GM19452 (cell line): ENCODE results near the gene CDH8.
"Not testable (repeated sequence)": the region's sequence is repeated elsewhere in the genome, so short reads cannot be mapped to it uniquely, and the experiment has no call there.

Experiments used
- ATAC-seq: cut with Tn5 transposase; IDR thresholded peaks from one replicate; pipeline ENCODE4 v1.9.1; 2021; ENCODE audit not compliant: unreplicated experiment

The CDH8 gene

GRCh38 chr16:61797296-61797795, 238.9 kb downstream of the CDH8 start:
- no peak for ATAC-seq

GRCh38 chr16:61792194-61792909, 243.9 kb downstream of the CDH8 start:
- ATAC-seq, result no peak

- no peak for ATAC-seq
Measured at GRCh38 chr16:61791464-61791863, 244.8 kb downstream of the CDH8 start.

- not testable (repeated sequence) for ATAC-seq
Measured at GRCh38 chr16:61781855-61782254, 254.4 kb downstream of the CDH8 start.

DNA sequence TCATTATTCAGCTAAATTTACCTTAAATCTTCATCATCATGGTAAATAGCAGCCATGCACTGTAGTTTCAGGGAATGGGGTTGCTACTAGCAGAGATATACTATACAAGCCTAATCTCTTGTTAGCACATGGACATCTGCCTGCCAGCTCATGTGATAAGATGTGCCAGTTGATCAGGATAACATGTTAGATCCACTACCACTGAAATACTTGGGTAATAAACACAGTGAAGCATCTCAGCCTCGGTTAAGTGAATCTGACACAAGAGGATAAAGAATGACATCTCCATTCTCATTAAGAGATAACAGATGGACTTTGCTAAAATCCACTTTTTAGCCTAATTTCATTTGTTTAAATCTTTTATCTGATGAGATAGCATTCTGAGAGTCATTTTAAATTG, 256.1 kb downstream of the CDH8 start:
- no peak for ATAC-seq

DNA sequence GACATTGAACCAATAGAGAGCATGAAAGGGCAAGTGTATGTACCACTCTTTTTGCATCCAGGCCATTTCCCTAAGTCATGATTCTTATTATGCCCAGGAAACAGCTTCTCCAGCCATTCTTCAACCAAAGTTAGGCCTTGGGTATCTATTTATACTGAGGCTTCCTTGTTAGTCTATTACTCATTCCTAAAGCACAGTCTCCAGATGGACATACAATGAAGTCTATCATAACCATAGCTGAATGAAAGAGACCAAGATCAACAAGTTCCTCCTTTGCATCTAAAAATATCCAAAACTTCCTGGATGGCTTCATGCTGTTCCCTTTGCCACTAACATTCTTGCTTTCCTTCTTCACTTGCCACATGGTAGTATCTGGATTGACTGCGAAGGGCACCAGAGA, 265.9 kb downstream of the CDH8 start:
- no peak for ATAC-seq

GRCh38 chr16:61763991-61764390, 272.2 kb downstream of the CDH8 start:
- ATAC-seq, result no peak

DNA sequence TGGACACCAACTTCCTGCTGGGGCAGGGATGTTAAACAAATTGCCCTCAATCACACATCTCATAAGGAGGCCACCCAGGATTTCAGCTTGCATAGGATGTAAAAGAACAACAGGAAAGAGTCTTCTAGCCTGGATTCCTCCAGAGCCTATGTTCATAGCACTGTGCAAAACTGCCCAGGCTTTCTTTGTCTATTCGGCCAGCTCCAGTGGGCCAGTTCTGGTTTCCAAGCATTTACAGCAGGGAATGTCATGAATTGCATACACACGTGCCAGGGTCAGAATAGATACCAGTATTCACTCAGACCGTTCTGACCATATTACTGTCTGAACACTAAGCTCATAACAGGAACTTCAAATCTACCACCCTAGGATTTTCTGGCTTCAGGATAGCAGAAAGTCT, 273.2 kb downstream of the CDH8 start:
- no peak for ATAC-seq

- ATAC-seq, result no peak
Measured at GRCh38 chr16:61730997-61731396, 305.2 kb downstream of the CDH8 start.

- no peak for ATAC-seq
Measured at GRCh38 chr16:61726701-61727100, 309.5 kb downstream of the CDH8 start.

- ATAC-seq, result no peak
Measured at GRCh38 chr16:61726125-61726524, 310.1 kb downstream of the CDH8 start.

GRCh38 chr16:61721544-61721943, 314.7 kb downstream of the CDH8 start:
- no peak for ATAC-seq

DNA sequence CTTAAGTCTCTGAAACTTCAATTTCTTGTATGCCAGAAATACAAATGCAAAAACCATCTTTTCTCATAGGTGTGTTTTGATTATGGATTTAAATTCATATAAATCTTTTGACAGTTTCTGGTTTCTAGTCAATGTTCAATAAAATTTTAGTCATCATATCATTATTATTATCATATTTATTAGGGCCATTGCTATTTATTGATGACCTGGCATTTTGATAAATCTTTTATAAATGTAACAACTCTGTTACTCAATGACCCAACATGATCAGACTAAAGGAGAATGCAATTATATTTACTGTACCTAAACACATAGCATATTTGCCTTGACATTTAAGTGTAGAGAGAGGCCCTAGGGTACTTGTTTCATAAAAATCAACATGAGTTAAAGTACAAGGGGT, 320.8 kb downstream of the CDH8 start:
- ATAC-seq, result no peak

- ATAC-seq, result no peak
Measured at GRCh38 chr16:61713787-61714186, 322.5 kb downstream of the CDH8 start.

DNA sequence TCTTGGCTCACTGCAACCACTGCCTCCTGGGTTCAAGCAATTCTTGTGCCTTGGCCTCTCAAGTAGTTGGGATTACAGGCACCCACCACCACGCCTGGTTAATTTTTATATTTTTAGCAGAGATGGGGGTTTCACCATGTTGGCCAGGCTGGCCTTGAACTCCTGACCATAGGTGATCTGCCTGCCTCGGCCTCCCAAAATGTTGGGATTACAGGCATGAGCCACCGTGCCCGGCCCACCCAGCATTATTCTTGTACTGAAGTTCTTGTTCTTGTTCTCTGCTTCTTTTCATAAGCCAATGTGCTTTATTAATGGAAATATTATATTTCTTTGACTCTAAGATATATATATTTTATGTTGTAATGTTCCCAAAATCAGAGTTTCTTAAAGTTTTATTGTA, 336.6 kb downstream of the CDH8 start:
- ATAC-seq, result not testable (repeated sequence)

DNA sequence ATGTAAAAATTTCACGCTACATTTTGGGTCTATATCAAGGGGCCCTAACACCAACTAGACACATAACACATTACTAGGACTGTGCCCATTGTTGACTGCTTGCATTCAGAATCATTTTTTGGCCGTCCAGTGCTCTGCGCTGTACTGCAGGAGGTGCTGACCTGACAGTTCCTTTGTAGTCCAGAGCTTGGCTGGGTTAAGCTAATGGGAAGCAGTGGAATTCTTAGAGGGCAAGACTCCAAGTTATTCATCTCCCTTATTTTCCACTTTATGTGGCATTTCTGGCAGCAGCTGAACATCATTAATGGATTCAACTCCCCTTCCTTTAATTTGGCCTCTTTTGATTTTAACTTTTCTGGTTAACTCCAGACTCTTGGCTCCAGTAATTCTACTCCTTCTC, 351.7 kb downstream of the CDH8 start:
- ATAC-seq, result no peak

GRCh38 chr16:61681673-61682072, 354.6 kb downstream of the CDH8 start:
- ATAC-seq, result no peak

- no peak for ATAC-seq
Measured at GRCh38 chr16:61681124-61681523, 355.1 kb downstream of the CDH8 start.

DNA sequence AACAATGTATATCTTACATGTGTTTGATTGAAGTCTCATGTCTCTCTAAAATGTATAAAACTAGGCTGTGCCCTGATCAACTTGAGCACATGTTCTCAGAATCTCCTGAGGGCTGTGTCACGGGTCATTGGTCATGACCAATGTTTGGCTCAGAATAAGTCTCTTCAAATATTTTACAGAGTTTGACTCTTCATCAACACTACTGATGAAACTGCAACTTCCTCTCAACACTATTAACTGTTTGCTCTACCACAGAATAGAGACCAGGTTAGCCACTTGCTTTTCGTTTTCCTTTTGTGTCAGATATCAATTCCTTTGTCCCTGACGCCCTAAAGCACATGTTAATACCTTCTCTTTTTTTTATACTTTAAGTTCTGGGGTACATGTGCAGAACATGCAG, 358.1 kb downstream of the CDH8 start:
- ATAC-seq, result no peak

- no peak for ATAC-seq
Measured at GRCh38 chr16:61677776-61678175, 358.5 kb downstream of the CDH8 start.

GRCh38 chr16:61676740-61677139, 359.5 kb downstream of the CDH8 start:
- no peak for ATAC-seq

DNA sequence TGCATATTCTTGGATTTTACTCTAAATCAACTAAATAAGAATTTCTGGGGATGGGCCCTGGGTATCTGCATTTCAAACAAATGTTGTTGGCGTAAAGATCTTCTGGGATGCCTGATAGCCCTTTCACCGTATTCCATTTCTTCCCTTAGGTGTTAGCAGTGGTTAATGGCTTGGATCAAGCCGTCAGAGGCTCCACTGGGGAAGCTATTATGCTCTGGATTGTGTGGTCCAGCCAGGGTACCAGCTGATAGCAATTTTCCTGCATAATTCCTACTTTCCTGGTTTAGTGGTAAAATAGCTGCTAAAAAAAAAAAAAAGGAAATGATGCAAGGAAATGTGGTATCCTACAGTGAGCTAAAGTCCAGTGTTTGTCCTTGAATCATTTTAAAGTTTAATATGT, 365.1 kb downstream of the CDH8 start:
- no peak for ATAC-seq

- ATAC-seq, result no peak
Measured at GRCh38 chr16:61665512-61665911, 370.7 kb downstream of the CDH8 start.
